ENCODE measurements around the gene YPEL4.

The YPEL4 gene

GRCh38 chr11:57651408-57651807 is 1.7 kb upstream of the YPEL4 start:
- TF ChIP-seq CTCF (IDR thresholded peaks at IDR 0.05; ENCODE audit: insufficient read depth, low read depth, low read length, missing control alignments) = no peak
- no peak overlapping the region for H3K4me3 ChIP-seq (ENCODE audit: low read depth, low read length)
- no peak for DNase-seq (ENCODE audit: low read depth)

GRCh38 chr11:57650739-57651090 is 1.0 kb upstream of the YPEL4 start:
- no peak for DNase-seq (ENCODE audit: low read depth)
- H3K4me3 ChIP-seq (ENCODE audit: low read depth, low read length) = no peak overlapping the region
- no peak for TF ChIP-seq CTCF (IDR thresholded peaks at IDR 0.05; ENCODE audit: insufficient read depth, low read depth, low read length, missing control alignments)

- no peak overlapping the region for H3K4me3 ChIP-seq (ENCODE audit: low read depth, low read length)
- no peak for TF ChIP-seq CTCF (IDR thresholded peaks at IDR 0.05; ENCODE audit: insufficient read depth, low read depth, low read length, missing control alignments)
- no peak for DNase-seq (ENCODE audit: low read depth)
Observed at GRCh38 chr11:57648801-57649735, 644 bp downstream of the YPEL4 start.

- H3K4me3 ChIP-seq (ENCODE audit: low read depth, low read length) = no peak overlapping the region
- no peak for TF ChIP-seq CTCF (IDR thresholded peaks at IDR 0.05; ENCODE audit: insufficient read depth, low read depth, low read length, missing control alignments)
- DNase-seq (ENCODE audit: low read depth) = no peak
Observed at GRCh38 chr11:57647960-57648800, 1.5 kb downstream of the YPEL4 start.

GRCh38 chr11:57647372-57647771 is 2.3 kb downstream of the YPEL4 start:
- TF ChIP-seq CTCF (IDR thresholded peaks at IDR 0.05; ENCODE audit: insufficient read depth, low read depth, low read length, missing control alignments) = no peak
- no peak overlapping the region for H3K4me3 ChIP-seq (ENCODE audit: low read depth, low read length)
- no peak for DNase-seq (ENCODE audit: low read depth)

- TF ChIP-seq CTCF (IDR thresholded peaks at IDR 0.05; ENCODE audit: insufficient read depth, low read depth, low read length, missing control alignments) = no peak
- no peak overlapping the region for H3K4me3 ChIP-seq (ENCODE audit: low read depth, low read length)
Observed at GRCh38 chr11:57646799-57647303, 2.9 kb downstream of the YPEL4 start.

More at GRCh38 chr11:57646799-57647303, 2.9 kb downstream of the YPEL4 start:
- no peak for DNase-seq (ENCODE audit: low read depth)

Measured in GM12865 (cell line).